WI38 (cell line): ENCODE measurements around the gene CPXM2.

Experiments used
- H3K4me3 ChIP-seq: 2 replicates; pipeline ENCODE4 v1.5.1; 2011; ENCODE audit warnings: low read depth, mild to moderate bottlenecking, control low read depth, low read length
- TF ChIP-seq, protein P1 (sequence below): IDR thresholded peaks from 2 replicates; pipeline ENCODE4 v1.5.1; 2012; ENCODE audit warnings: low read depth, mild to moderate bottlenecking, control low read depth, low read length

The CPXM2 gene

GRCh38 chr10:123891144-123892071 lies at the start of gene CPXM2:
CPXM2 (minus strand) TSS chr10:123891807; CDS start chr10:123891659, 148 bp downstream.
- TF ChIP-seq, protein P1, sequence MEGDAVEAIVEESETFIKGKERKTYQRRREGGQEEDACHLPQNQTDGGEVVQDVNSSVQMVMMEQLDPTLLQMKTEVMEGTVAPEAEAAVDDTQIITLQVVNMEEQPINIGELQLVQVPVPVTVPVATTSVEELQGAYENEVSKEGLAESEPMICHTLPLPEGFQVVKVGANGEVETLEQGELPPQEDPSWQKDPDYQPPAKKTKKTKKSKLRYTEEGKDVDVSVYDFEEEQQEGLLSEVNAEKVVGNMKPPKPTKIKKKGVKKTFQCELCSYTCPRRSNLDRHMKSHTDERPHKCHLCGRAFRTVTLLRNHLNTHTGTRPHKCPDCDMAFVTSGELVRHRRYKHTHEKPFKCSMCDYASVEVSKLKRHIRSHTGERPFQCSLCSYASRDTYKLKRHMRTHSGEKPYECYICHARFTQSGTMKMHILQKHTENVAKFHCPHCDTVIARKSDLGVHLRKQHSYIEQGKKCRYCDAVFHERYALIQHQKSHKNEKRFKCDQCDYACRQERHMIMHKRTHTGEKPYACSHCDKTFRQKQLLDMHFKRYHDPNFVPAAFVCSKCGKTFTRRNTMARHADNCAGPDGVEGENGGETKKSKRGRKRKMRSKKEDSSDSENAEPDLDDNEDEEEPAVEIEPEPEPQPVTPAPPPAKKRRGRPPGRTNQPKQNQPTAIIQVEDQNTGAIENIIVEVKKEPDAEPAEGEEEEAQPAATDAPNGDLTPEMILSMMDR: no peak
- H3K4me3 ChIP-seq: 0 out of 2 replicates have a peak within 1 kb of the TSS, but pooled peaks have one; percentile 10

DNA sequence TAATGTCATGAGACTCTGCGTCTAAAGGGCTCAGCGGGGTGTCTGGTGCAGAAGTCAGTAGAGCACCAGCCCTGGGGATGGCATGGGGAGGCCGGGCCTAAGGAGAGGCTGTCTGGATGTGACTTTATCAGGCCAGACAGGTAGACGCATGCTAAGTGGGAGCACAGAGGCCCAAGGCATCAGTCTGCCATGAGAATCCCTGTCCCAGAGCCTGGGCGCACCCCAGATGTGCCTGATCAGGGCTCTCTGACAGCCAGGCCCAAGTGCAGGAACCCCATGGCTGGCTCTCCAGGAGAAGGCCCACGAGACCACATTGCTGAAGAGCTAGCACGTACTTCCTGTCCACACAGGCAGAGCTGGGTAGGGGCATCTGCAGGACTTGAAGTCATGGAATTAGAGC lies 48.0 kb upstream of the CPXM2 start:
- TF ChIP-seq, protein P1: no peak
- H3K4me3 ChIP-seq: no peak overlapping the region

DNA sequence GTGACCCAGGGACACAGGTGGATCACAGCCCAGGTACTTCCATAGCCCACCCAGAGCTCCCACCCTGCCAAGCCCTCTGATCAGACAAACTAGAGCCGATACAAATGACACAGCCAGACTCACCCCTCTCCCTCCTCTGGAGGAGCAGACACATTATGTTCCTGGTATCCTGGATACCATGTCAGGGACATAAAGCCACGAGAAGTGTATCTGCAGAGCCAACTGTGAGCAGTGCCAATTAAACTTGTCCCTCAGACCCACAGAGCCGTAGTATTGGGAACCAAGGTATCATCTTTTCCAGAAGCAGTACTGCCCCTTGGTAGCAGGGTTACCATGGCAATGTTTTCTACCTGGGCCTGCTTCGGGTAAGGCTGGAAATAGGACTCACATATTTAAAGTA lies 47.3 kb upstream of the CPXM2 start:
- TF ChIP-seq, protein P1: no peak
- H3K4me3 ChIP-seq: no peak overlapping the region

DNA sequence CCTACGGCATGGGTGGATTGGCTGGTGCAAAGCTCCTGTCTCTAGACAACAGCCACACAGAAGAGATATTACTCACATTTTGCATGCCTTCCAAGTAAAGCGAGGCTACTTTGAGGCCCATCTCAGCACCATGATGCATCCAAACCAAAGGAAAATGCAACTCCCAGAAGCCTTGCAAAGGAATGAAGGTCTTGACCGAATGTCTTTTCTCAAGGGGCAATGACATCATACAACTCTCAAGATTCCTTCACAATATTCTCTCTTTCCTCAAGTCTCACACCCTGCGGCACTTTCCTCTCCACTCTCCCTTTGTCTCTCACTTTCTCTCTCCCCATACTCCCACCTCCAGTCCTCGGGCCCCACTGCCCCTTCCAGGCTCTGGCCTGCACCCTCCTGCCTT lies 44.8 kb upstream of the CPXM2 start:
- no peak overlapping the region for H3K4me3 ChIP-seq
- TF ChIP-seq, protein P1: no peak

- TF ChIP-seq, protein P1: no peak
- H3K4me3 ChIP-seq: no peak overlapping the region
Measured at GRCh38 chr10:123935680-123936079, 44.1 kb upstream of the CPXM2 start.

- no peak overlapping the region for H3K4me3 ChIP-seq
- TF ChIP-seq, protein P1: no peak
Measured at GRCh38 chr10:123934846-123935245, 43.2 kb upstream of the CPXM2 start.

DNA sequence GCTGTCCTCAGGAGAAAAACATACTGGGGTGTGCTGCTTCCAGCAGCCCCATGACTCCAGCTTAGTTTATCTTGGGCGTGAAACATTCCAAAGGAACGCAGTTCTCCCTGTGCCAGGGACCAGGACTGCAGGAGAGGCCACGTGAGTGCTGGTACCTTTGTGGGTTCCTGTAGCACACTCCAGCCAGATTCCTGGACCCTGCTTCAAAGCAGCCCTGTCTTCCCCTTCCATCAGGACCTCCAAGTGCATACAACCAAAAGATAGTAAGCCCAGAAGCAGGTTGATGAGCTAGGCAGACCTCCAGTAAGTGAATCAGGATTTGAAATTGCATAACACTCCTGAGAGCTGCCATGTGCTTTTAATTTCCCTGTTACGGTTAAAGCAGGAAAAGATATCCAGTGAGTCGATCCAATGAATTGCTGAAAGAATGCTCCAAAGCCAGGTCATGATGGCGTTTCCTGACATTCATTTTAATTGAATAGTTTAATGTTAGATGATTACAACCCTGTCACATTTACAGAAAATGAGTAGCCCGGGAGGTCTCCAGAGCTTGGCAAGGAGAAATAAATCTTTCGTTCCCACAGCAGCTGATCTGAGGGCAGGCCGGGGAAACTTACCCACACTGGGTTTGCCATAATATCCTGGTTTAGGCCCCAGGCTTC lies 38.9 kb upstream of the CPXM2 start:
- TF ChIP-seq, protein P1: no peak
- H3K4me3 ChIP-seq: no peak overlapping the region
